ENCODE results near the gene GRID1. TPM values are rescaled to one million over a fixed set of nuclear protein-coding genes. Genes with fewer than 3 reads are reported as not detected.

Gene GRID1
- total and polyA plus RNA-seq, 2 experiments from 2014 or later = not detected

- in situ Hi-C loops (cut with MboI) = no loop called here
- Histone ChIP-seq H3K9me3 (ENCODE audit: low read depth) (no peaks in the 10 kb centered on the region), H3K4me3 (no peak overlapping the region), H3K4me2 (ENCODE audit: unreplicated experiment) (no peak overlapping the region), H3K27me3 (replicated peaks; ENCODE audit: insufficient read depth) (no peaks in the 10 kb centered on the region), H3K4me1 (ENCODE audit: insufficient read depth) (no peaks in the 10 kb centered on the region), H3K9ac (no peak overlapping the region), H3K79me2 (ENCODE audit: insufficient read depth) (no peaks in the 10 kb centered on the region), H3K36me3 (ENCODE audit: low read depth) (no peaks in the 10 kb centered on the region), H3F3A (ENCODE audit: insufficient read depth) (no peaks in the 10 kb centered on the region), H2AFZ (no peak overlapping the region), H3K9me2 (ENCODE audit: insufficient read depth) (no peaks in the 10 kb centered on the region), H4K20me1 (ENCODE audit: insufficient read depth) (no peaks in the 10 kb centered on the region), H3K27ac (no peak overlapping the region)
- WGBS, 2 experiments (ENCODE audit: low coverage in 1 of 2, low lambda C conversion rate in 2 of 2, missing lambda C conversion rate in 2 of 2) = 0% methylated on average over 1 of the region's 1 CpG
- DNase-seq = no peak
- no peak for TF ChIP-seq EZH2 (IDR thresholded peaks at IDR 0.05; ENCODE audit: insufficient read depth, poor library complexity, severe bottlenecking)
- TF ChIP-seq EZH2phosphoT487 (IDR thresholded peaks at IDR 0.05; ENCODE audit: insufficient read depth, low read depth) = no peak
These were observed 374.3 kb downstream of the GRID1 start for GRCh38 chr10:85992324-85992723.

- 31% methylated on average over 1 of the region's 1 CpG for WGBS, 2 experiments (ENCODE audit: low coverage in 1 of 2, low lambda C conversion rate in 2 of 2, missing lambda C conversion rate in 2 of 2)
- in situ Hi-C loops (cut with MboI) = no loop called here
- no peaks in the 10 kb centered on the region for H3K9me2 ChIP-seq (ENCODE audit: insufficient read depth)
These were observed 379.8 kb downstream of the GRID1 start for GRCh38 chr10:85986777-85987176.

GRCh38 chr10:85983051-85983450, 383.5 kb downstream of the GRID1 start:
- in situ Hi-C loops (cut with MboI) = no loop called here
- TF ChIP-seq EZH2 (IDR thresholded peaks at IDR 0.05; ENCODE audit: insufficient read depth, poor library complexity, severe bottlenecking) (no peak), EZH2phosphoT487 (IDR thresholded peaks at IDR 0.05; ENCODE audit: insufficient read depth, low read depth) (no peak)

More at GRCh38 chr10:85986777-85987176, 379.8 kb downstream of the GRID1 start:
- no peak overlapping the region for H3K27ac ChIP-seq
- no peak overlapping the region for H3K9ac ChIP-seq
- H2AFZ ChIP-seq = no peak overlapping the region
- no peaks in the 10 kb centered on the region for H3K36me3 ChIP-seq (ENCODE audit: low read depth)
- no peak overlapping the region for H3K4me3 ChIP-seq
- no peak for DNase-seq
- no peak for TF ChIP-seq EZH2 (IDR thresholded peaks at IDR 0.05; ENCODE audit: insufficient read depth, poor library complexity, severe bottlenecking)
- no peak for TF ChIP-seq EZH2phosphoT487 (IDR thresholded peaks at IDR 0.05; ENCODE audit: insufficient read depth, low read depth)
- no peak overlapping the region for H3K4me2 ChIP-seq (ENCODE audit: unreplicated experiment)
- no peaks in the 10 kb centered on the region for H3K4me1 ChIP-seq (ENCODE audit: insufficient read depth)
- no peaks in the 10 kb centered on the region for H3F3A ChIP-seq (ENCODE audit: insufficient read depth)
- H3K79me2 ChIP-seq (ENCODE audit: insufficient read depth) = no peaks in the 10 kb centered on the region
- H3K27me3 ChIP-seq (replicated peaks; ENCODE audit: insufficient read depth) = no peaks in the 10 kb centered on the region
- no peaks in the 10 kb centered on the region for H3K9me3 ChIP-seq (ENCODE audit: low read depth)
- no peaks in the 10 kb centered on the region for H4K20me1 ChIP-seq (ENCODE audit: insufficient read depth)

GRCh38 chr10:85979598-85979997, 387.0 kb downstream of the GRID1 start:
- Histone ChIP-seq H3K9me3 (ENCODE audit: low read depth) (no peaks in the 10 kb centered on the region), H3K27me3 (replicated peaks; ENCODE audit: insufficient read depth) (no peaks in the 10 kb centered on the region), H3K9me2 (ENCODE audit: insufficient read depth) (no peaks in the 10 kb centered on the region), H3K36me3 (ENCODE audit: low read depth) (no peaks in the 10 kb centered on the region), H3K79me2 (ENCODE audit: insufficient read depth) (no peaks in the 10 kb centered on the region), H3K9ac (no peak overlapping the region), H3F3A (ENCODE audit: insufficient read depth) (no peaks in the 10 kb centered on the region), H3K27ac (no peak overlapping the region), H3K4me1 (ENCODE audit: insufficient read depth) (no peaks in the 10 kb centered on the region), H3K4me2 (ENCODE audit: unreplicated experiment) (no peak overlapping the region), H4K20me1 (ENCODE audit: insufficient read depth) (no peaks in the 10 kb centered on the region), H3K4me3 (no peak overlapping the region), H2AFZ (no peak overlapping the region)
- no peak for DNase-seq
- TF ChIP-seq EZH2 (IDR thresholded peaks at IDR 0.05; ENCODE audit: insufficient read depth, poor library complexity, severe bottlenecking) = no peak
- TF ChIP-seq EZH2phosphoT487 (IDR thresholded peaks at IDR 0.05; ENCODE audit: insufficient read depth, low read depth) = no peak
- in situ Hi-C loops (cut with MboI) = no loop called here

More at GRCh38 chr10:85983051-85983450, 383.5 kb downstream of the GRID1 start:
- Histone ChIP-seq H3K4me3 (no peak overlapping the region), H3K27ac (no peak overlapping the region), H3F3A (ENCODE audit: insufficient read depth) (no peaks in the 10 kb centered on the region), H3K9me2 (ENCODE audit: insufficient read depth) (no peaks in the 10 kb centered on the region), H3K27me3 (replicated peaks; ENCODE audit: insufficient read depth) (no peaks in the 10 kb centered on the region), H3K4me1 (ENCODE audit: insufficient read depth) (no peaks in the 10 kb centered on the region), H3K9me3 (ENCODE audit: low read depth) (no peaks in the 10 kb centered on the region), H3K79me2 (ENCODE audit: insufficient read depth) (no peaks in the 10 kb centered on the region), H4K20me1 (ENCODE audit: insufficient read depth) (no peaks in the 10 kb centered on the region), H3K4me2 (ENCODE audit: unreplicated experiment) (no peak overlapping the region), H3K36me3 (ENCODE audit: low read depth) (no peaks in the 10 kb centered on the region), H3K9ac (no peak overlapping the region), H2AFZ (no peak overlapping the region)
- no peak for DNase-seq
- WGBS, 2 experiments (ENCODE audit: low coverage in 1 of 2, low lambda C conversion rate in 2 of 2, missing lambda C conversion rate in 2 of 2) = 25 to 28% methylated on average over 6 of the region's 6 CpGs
